ENCODE results near the gene ARL6. TPM values are rescaled to one million over a fixed set of nuclear protein-coding genes. Genes with fewer than 3 reads are reported as not detected.

ARL6 gene
- total RNA-seq, 2 experiments from 2014 or later, result 5.8 to 6.4 TPM

GRCh38 chr3:97804471-97804870 is 39.9 kb downstream of the ARL6 start:
- intact Hi-C loops (cut with micrococcal nuclease), result no loop called here
- H3K27me3 Mint-ChIP-seq, result no peaks in the 10 kb centered on the region
- POLR2A ChIA-PET, result interaction anchor here (0.8 kb wide), 1 partner anchor 219 kb away, joined by 4 read pairs; no protein-coding TSS in a partner anchor
- H3K27ac Mint-ChIP-seq, result no peak overlapping the region
- no peaks in the 10 kb centered on the region for H3K9me3 Mint-ChIP-seq
- ATAC-seq (no peak), DNase-seq (no peak)
- peaks cover 1% of the 10 kb centered on the region for H3K36me3 Mint-ChIP-seq (ENCODE audit: low read depth)
- H3K4me3 Mint-ChIP-seq, result no peak overlapping the region
- no peaks in the 10 kb centered on the region for H3K4me1 Mint-ChIP-seq (ENCODE audit: low read depth)
- no peak for TF ChIP-seq CTCF (IDR thresholded peaks at IDR 0.05)
- CTCF ChIA-PET, result interaction anchor here (1.3 to 1.7 kb wide), 3 partner anchors 11 to 23 kb away, joined by 3 to 8 read pairs (median 3); partner anchors contain the start of gene CRYBG3

- no peaks in the 10 kb centered on the region for H3K27me3 Mint-ChIP-seq
- ATAC-seq, result no peak
- no peak for DNase-seq
- no peak overlapping the region for H3K27ac Mint-ChIP-seq
- H3K36me3 Mint-ChIP-seq (ENCODE audit: low read depth), result no peaks in the 10 kb centered on the region
- TF ChIP-seq CTCF (IDR thresholded peaks at IDR 0.05), result no peak
- POLR2A ChIA-PET, result no interaction called here
- CTCF ChIA-PET, result interaction anchor here (1.3 kb wide), 1 partner anchor 17 kb away, joined by 3 read pairs; no protein-coding TSS in a partner anchor
- intact Hi-C loops (cut with micrococcal nuclease), result no loop called here
- no peak overlapping the region for H3K4me3 Mint-ChIP-seq
- H3K9me3 Mint-ChIP-seq, result no peaks in the 10 kb centered on the region
- H3K4me1 Mint-ChIP-seq (ENCODE audit: low read depth), result peaks cover 9% of the 10 kb centered on the region
These were observed 46.3 kb downstream of the ARL6 start for GRCh38 chr3:97810779-97811390.

- ATAC-seq (peak; percentile 95), DNase-seq (peak; percentile 71)
- CTCF ChIA-PET, result interaction anchor here (1.6 kb wide), 1 partner anchor 156 kb away, joined by 3 read pairs; no protein-coding TSS in a partner anchor
- H3K27ac Mint-ChIP-seq, result no peak overlapping the region
- H3K27me3 Mint-ChIP-seq, result peaks cover 5% of the 10 kb centered on the region
- no peak for TF ChIP-seq CTCF (IDR thresholded peaks at IDR 0.05)
- intact Hi-C loops (cut with micrococcal nuclease), result no loop called here
- H3K36me3 Mint-ChIP-seq (ENCODE audit: low read depth), result no peaks in the 10 kb centered on the region
- no peak overlapping the region for H3K4me3 Mint-ChIP-seq
- POLR2A ChIA-PET, result no interaction called here
- H3K4me1 Mint-ChIP-seq (ENCODE audit: low read depth), result peaks cover 13% of the 10 kb centered on the region
- H3K9me3 Mint-ChIP-seq, result no peaks in the 10 kb centered on the region
These were observed 50.8 kb downstream of the ARL6 start for GRCh38 chr3:97815149-97815917.

GRCh38 chr3:97816811-97817210 is 52.3 kb downstream of the ARL6 start:
- no peaks in the 10 kb centered on the region for H3K36me3 Mint-ChIP-seq (ENCODE audit: low read depth)
- intact Hi-C loops (cut with micrococcal nuclease), result no loop called here

More at GRCh38 chr3:97816811-97817210, 52.3 kb downstream of the ARL6 start:
- Mint-ChIP-seq H3K27ac (no peak overlapping the region), H3K4me1 (ENCODE audit: low read depth) (peaks cover 21% of the 10 kb centered on the region), H3K27me3 (peaks cover 12% of the 10 kb centered on the region), H3K9me3 (no peaks in the 10 kb centered on the region), H3K4me3 (no peak overlapping the region)
- ATAC-seq (no peak), DNase-seq (no peak)
- no peak for TF ChIP-seq CTCF (IDR thresholded peaks at IDR 0.05)
- POLR2A ChIA-PET, result no interaction called here
- CTCF ChIA-PET, result interaction anchor here (1.1 to 1.6 kb wide), 2 partner anchors 155 to 206 kb away, joined by 3 to 5 read pairs; no protein-coding TSS in a partner anchor

All from activated CD8-positive, alpha-beta T cell treated with anti-CD3 and anti-CD28 coated beads for 36 hours (primary cell).